Myocyte (in vitro differentiated cells): ENCODE data around the gene ILKAP. TPM values are rescaled to one million over a fixed set of nuclear protein-coding genes. Genes with fewer than 3 reads are reported as not detected.

ENCODE experiments used
- DNase-seq: peaks from one replicate; pipeline ENCODE4 v3.0.0-alpha.2; 2012; ENCODE audit warnings: low read depth
- polyA plus RNA-seq: library from polyadenylated mRNA; unstranded; fragments of >200 nt; gene quantifications from one replicate; pipeline ENCODE4 v1.2.1, GENCODE V29; 2012; ENCODE audit warnings: missing spikeins
- total RNA-seq: library from RNA; depleted of rRNA; stranded (reverse); fragments of >200 nt; gene quantifications from 2 replicates; pipeline ENCODE4 v1.2.3, GENCODE V29; 2014

Gene ILKAP
- 13.6 and 15.6 TPM in 2 replicates for total RNA-seq
- 32.9 TPM for polyA plus RNA-seq

- DNase-seq = peak; percentile 86
Observed at GRCh38 chr2:238203094-238203972, at the start of gene ILKAP. Gene ILKAP, minus strand, starts transcription at chr2:238203695. Its CDS starts 142 bp downstream, at chr2:238203553.

GRCh38 chr2:238252766-238253630, 49.5 kb upstream of the ILKAP start:
- DNase-seq = no peak

- DNase-seq = no peak
Observed at GRCh38 chr2:238251986-238252385, 48.5 kb upstream of the ILKAP start.

- no peak for DNase-seq
Observed at GRCh38 chr2:238251331-238251730, 47.8 kb upstream of the ILKAP start.

- DNase-seq = no peak
Observed at GRCh38 chr2:238250896-238251295, 47.4 kb upstream of the ILKAP start.

GRCh38 chr2:238247841-238248453, 44.5 kb upstream of the ILKAP start:
- no peak for DNase-seq

- peak; percentile 67 for DNase-seq
Observed at GRCh38 chr2:238247002-238247822, 43.7 kb upstream of the ILKAP start.

- no peak for DNase-seq
Observed at GRCh38 chr2:238244151-238244550, 40.7 kb upstream of the ILKAP start.

GRCh38 chr2:238243496-238244076, 40.1 kb upstream of the ILKAP start:
- DNase-seq = no peak

- peak; percentile 97 for DNase-seq
Observed at GRCh38 chr2:238242731-238243495, 39.4 kb upstream of the ILKAP start.

GRCh38 chr2:238241970-238242369, 38.5 kb upstream of the ILKAP start:
- DNase-seq = no peak

GRCh38 chr2:238240757-238241711, 37.5 kb upstream of the ILKAP start:
- peak; percentile 97 for DNase-seq

GRCh38 chr2:238239863-238240756, 36.6 kb upstream of the ILKAP start, which contains the start of gene HES6:
Gene HES6, minus strand, starts transcription at chr2:238240038. Its CDS starts 133 bp downstream, at chr2:238239905.
- DNase-seq = peak; percentile 93

GRCh38 chr2:238239543-238239862, 36.0 kb upstream of the ILKAP start:
- DNase-seq = no peak

- DNase-seq = no peak
Observed at GRCh38 chr2:238238766-238239542, 35.5 kb upstream of the ILKAP start.

GRCh38 chr2:238238311-238238765, 34.8 kb upstream of the ILKAP start:
- DNase-seq = no peak
